NK-92 (cell line): Measurements from ENCODE around the gene DGKI.

Experiments
- DNase-seq: peaks from one replicate; lab custom pipeline; 2025; ENCODE audit not compliant: unreplicated experiment; lab: John Stamatoyannopoulos, UW

Gene DGKI

DNA sequence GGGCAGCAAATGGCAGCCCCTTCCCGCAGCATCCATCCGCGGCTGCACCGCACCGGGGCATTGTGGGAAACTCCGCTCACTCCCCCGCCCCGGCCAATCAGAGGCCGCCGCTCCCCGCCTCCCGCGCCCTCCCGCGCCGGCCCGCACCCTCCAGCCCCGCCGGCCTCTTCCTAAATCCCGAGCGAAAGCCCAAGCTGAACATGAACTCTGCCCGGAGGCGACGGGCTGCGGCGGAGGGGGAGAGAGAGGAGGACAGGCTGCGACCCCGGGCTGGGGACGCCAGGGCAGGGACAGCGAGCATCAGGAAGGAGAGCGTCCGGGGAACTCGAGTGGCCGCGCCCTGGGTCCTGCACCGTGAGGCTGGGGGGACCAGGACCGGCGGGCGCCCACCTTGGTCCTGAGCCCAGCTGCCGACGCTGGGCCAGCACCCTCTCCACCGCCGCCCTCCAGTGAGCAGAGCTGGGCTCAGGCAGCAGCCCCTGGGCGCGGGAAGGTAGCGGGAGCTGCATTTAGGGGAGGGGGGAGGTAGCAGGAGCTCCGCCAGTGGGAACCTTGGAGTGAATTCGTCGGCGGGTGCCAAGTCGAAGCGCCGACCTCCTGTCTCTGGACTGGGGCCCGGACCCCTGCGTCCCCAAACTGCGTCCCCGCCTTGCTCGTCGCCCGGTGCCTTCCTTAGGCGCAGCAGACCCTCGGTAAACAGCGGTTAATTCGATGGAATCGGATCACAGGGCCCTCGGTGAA lies at the start of gene DGKI:
DGKI (minus strand) TSS at position 148 of the 741 bp plus-strand sequence.
- DNase-seq: no peak

- DNase-seq: no peak
Observed at GRCh38 chr7:137895301-137896221, 48.8 kb upstream of the DGKI start.

GRCh38 chr7:137893143-137893742 lies 46.5 kb upstream of the DGKI start:
- no peak for DNase-seq

DNA sequence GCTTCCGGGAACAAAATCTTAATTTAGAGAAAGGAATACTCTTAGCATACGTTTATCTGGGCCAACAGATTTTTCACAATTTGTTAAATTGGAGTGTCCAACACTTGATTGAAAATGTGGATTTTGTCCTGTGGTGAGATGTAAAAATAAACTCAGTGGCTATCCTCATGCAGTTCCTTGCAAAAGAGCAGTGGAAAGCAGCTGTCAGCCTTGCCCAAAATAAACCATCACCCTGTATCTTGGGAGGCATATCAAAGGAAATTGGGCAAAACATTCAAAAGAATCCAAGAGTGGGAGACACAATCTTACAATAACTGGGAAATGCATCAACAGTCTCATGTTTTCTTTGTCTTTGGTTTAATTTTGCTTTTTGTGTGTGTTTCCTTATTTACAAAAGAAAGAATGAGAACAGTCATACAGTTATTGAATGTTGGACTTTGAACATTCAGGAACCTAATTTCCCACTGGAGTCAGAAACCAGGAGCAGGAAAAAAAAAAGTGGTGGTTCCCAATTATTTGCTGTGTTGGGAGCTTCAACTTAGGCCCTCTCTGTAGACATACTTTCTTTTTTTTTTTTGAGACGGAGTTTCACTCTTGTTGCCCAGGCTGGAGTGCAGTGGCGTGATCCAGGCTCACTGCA lies 44.4 kb upstream of the DGKI start:
- DNase-seq: no peak

DNA sequence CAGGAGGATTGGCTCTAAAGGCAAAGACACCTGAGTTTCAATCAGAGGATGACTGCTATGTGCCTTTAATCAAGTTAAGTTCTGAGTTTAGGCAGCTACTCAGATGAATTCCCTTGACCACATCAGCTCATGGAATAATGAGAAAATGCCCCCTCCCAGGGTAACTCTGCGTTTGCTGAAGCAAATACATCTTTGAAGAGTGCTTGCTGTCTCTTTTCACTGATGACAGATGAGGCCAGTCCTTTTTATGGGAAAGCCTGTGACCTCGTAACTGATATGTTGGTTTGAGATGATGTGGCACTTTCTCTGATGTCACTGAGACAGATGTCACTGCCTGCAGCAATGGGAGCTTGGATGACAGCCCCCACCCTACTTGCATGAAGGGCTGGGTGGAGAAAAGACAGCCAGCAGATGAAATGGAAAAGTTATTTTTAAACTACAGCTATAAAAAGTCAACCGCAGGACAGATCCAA lies 43.7 kb upstream of the DGKI start:
- no peak for DNase-seq

DNA sequence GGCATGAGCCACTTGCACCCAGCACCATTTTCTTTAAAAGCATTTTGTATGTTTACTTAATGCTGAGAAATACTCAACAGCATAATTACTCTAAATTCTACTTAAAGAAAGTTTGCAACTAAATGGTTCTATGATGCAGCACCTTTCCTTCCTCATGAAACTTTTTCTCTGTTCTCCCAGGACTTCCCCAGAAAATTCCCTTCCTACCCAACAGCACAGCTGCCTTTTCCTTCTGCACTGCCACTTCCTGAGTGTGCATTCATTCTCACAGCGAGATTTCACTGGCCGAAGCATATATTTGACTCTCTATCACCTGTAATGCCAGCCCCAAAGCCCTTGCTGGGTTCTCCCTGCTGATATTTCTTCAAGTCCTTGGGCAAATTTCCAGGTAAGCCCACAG lies 41.5 kb upstream of the DGKI start:
- DNase-seq: no peak

DNA sequence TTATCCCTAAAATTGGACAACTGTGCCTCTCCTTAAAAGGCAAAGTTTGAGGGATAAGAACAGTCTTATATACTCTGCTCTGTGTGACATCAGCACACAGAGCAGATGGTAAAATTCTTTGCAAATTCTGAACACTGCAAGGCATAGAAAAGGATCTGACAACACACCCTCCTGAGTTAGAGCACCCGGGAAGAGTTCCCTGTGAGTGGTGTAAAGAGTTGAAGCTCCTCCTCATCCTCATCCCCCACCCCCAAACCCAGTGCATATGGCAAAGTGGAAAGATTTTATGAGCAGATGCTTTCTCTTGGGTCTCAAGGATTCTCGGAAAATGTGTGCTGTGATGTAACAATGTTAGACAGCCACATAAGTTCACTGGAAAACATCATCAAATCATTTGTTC lies 40.0 kb upstream of the DGKI start:
- DNase-seq: no peak

DNA sequence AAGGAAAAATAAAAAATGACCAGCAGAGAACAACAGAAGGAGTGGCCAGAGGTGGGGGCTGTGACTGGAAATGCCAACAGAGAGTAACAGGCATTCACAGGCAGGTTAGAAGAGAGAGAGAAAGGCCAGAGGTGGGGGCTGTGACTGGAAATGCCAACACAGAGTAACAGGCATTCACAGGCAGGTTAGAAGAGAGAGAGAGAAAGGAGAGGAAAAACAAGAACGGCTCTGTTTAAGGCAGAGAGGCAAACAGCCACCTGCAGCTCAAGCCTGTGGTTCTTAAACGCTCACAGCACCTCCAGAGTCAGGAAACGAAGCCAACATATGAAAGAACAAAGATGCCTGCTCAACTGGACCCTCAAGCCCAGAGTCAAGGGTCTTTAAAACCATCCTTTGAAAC lies 39.5 kb upstream of the DGKI start:
- DNase-seq: no peak

GRCh38 chr7:137885678-137886077 lies 38.9 kb upstream of the DGKI start:
- DNase-seq: no peak

- DNase-seq: no peak
Observed at GRCh38 chr7:137882806-137883205, 36.0 kb upstream of the DGKI start.

DNA sequence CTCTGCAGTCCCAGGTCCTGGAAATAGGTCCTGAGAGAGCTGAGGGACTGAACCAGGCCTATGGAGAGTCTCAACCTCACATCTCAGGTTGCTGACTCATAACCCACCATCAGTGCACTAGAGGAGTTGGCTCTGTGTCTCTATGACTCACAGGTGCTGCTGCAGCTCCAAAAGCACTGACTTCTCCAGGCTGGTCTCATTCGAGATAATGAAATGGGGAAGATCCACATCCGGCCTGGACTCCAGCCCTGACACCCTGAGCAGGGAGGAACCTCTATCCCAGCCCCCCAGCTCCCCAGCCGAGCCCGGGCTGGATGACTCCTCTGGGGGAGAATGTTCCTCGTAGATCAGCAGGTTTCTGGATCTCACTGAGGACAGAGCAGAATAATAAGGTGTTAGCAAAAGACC lies 35.5 kb upstream of the DGKI start:
- no peak for DNase-seq

DNA sequence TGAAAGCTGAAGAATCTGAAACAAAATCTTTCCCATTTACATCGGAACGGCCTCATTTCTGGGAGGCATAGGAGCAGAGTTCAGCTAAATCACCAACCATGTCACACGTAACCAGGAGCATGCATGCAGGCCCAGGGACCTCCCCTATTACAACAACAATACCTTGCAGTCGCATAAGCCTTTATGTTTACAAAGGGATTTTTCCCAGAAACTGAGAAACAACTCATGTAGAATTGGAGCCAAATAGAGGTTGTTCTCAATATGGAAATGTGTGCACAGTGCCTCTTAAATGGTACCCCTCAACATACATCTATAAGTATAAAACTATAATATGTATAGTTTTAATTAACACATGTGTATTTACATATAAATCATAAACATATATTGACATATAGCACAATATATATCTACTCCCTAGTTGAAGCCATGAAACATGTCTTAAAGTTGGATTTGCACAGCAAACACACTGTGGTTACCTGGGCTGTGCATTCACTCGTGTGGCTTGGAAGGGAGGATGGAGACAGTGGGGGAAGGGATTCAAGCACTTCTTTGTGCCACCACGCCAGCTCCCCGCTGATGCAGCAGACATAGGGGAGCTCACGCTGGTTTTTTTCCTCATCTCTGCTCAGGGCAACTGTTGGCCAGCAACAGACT lies 35.0 kb upstream of the DGKI start:
- DNase-seq: no peak

DNA sequence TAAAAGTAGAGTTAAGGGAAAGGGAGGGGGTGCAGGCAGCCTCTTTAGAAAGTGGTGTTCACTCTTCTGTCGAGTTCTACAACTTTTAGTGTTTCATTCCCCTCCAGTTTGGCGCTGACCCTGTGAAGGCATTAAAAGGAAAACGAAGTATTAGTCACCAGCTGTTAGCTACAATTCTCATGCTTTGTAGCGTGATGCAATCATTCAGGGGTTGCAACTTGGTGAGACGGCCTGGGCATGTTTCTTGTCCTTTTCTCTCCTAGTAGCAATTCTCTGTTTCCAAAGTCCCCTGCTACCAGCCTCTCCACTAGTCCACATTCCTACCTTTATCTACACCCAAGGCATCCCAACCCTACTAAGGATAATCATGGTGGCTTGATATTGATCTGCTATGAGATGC lies 33.7 kb upstream of the DGKI start:
- no peak for DNase-seq

GRCh38 chr7:137879357-137880158 lies 32.8 kb upstream of the DGKI start:
- DNase-seq: no peak

- DNase-seq: no peak
Observed at GRCh38 chr7:137878333-137878961, 31.7 kb upstream of the DGKI start.

DNA sequence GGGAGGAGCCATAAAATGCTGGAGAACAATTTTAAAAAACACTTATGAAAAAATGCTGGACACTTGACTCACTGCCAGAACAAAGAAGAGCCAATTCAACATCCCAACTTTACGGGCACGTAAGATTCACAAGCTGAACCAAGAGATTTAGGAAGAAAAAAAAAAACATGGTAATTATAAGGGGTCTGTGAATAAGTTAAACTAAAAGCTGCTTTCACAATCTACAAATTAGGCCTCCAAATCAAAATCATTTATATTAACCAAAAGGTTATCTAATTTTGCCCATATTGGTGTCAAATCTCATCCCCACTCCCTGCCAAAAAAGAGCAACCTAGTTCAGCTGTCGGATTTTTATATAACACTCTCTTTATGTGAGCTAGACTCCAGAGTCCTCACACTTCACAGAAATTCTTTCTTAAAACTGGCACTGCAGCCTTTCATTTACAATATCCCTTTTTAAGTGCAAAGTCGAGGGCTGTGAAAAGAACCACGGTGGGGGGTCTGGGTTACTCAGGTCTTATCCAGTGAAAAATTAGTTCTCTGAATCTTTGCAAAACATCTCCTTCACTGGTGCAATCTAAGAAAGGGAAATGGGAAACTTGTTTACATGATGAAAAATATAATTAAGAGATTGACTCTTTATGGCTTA lies 30.4 kb upstream of the DGKI start:
- DNase-seq: no peak

DNA sequence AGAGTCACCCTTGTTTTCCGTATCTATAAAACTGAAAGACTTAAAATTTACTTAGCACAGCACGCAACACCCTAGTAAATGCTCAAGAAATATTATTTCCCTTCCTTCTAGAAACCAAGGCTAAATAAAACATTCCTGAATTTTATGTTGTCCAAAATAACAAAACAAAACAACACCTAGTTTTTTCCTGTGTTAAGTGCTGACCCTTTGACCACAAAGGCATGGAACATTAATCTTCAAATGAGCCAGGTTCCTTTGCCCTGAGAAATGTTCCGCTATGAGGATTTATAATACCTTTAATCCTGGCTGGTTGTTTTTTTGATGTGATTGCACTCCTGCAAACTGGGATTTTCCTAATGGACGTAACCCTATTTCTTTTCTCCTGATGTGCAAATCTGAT lies 29.0 kb upstream of the DGKI start:
- DNase-seq: no peak

DNA sequence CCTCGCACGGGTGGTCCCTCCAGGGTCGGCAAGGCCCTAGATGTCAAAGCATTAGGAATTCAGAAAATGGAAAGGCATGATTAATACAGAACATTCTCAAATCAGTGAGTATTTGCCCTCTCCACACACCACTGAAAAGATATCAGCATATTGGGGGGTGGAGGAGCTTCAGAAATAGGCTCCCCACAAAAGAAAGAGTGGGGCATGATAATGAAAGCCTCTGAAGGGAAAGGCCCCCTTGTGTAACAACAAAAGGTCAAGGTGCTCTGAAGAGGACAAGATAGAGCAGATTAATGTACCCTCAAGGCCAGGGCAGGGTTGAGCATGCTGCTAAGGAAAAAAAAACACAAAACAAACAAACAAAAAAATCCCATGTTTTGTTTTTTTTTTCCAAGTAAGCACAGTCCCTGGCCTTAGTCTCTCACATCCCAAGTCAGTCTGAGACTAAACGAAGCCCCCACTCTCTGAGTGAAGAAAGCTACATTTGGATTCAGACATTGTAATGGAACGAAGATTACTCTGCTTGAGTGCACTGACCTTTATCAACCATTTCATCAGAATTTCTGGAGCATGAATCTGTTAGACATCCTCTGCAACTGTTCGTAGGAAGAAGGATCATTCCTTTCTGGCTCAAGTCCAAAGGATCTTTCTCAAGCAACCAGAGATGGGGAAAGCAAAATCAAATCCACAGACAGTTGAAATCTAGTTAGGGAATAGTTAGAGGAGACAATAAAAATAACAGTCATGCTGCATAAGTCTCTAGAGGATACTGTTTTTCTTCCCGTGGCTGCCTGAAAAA lies 27.4 kb upstream of the DGKI start:
- DNase-seq: no peak
